Measurements from ENCODE around the gene RAP1GAP. TPM values are rescaled to one million over a fixed set of nuclear protein-coding genes. Genes with fewer than 3 reads are reported as not detected.

The RAP1GAP gene
- total RNA-seq, result under 0.01 TPM in 1 of 2 replicates, not detected in the other

GRCh38 chr1:21669258-21670058 is at the start of gene RAP1GAP:
RAP1GAP (minus strand) TSS chr1:21669357; CDS start chr1:21620032, 49,325 bp downstream.

Other genes starting within 250 kb of the RAP1GAP start
- gene NBPF3, start 229.2 kb downstream of the RAP1GAP start, total RNA-seq, result 5.2 and 14.3 TPM in 2 replicates
- gene ALPL, start 159.9 kb downstream of the RAP1GAP start, total RNA-seq, result 0.30 TPM in 1 of 2 replicates, not detected in the other
- gene USP48, start 113.8 kb upstream of the RAP1GAP start, total RNA-seq, result 91.6 and 97.6 TPM in 2 replicates
- gene LDLRAD2, start 142.9 kb upstream of the RAP1GAP start, total RNA-seq, result not detected in 2 replicates

Data from epithelial cell of umbilical artery (primary cell).